ENCODE measurements around the gene XYLT2. TPM values are rescaled to one million over a fixed set of nuclear protein-coding genes. Genes with fewer than 3 reads are reported as not detected.

The XYLT2 gene
- total RNA-seq, 2 experiments from 2014 or later: 22.5 to 25.5 TPM

DNA sequence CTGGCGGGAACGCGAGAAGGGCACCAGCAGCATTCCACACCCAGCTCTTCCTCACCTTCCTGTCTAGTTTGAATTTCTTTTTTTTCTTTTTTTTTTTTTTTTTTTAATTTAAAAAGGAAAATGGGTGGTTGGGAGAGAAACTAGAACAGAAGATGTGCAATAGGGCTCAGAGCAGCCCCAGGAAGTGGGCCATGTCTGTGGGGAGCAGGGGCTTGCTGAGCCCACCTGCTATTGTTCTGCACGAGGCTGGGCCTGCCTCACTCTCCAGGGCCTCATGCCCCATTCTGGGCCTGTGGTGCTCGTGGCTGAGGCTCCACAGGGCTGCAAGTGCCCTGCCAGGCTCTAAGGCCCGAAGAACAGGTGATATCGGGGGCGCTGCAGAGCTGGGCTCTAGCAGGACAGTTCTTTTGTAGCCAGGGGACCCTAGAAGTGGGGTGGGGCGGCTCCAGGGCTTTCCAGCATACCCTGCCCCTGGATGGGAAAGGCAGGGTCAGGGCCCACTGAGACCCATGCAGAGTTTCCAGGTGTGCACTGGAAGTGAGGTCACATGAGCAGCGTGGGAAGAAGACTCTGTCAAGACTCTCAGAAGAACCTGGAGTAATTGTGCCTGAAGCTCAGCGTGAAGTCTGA lies 14.7 kb downstream of the XYLT2 start:
- DNase-seq (ENCODE audit: low spot score): no peak
- Histone ChIP-seq H3K4me2 (ENCODE audit: low read length) (no peak overlapping the region), H2AFZ (ENCODE audit: low read length) (no peak overlapping the region), H3K4me1 (ENCODE audit: insufficient read depth, low read length, poor library complexity, severe bottlenecking) (peaks cover 4% of the 10 kb centered on the region), H3K9me2 (ENCODE audit: insufficient read depth, low read length) (no peaks in the 10 kb centered on the region), H3K4me3 (ENCODE audit: low read depth, low read length, poor library complexity, severe bottlenecking) (no peak overlapping the region), H3K79me2 (ENCODE audit: insufficient read depth, low read depth, low read length) (no peaks in the 10 kb centered on the region), H3K36me3 (ENCODE audit: insufficient read depth, low read length) (peaks cover 49% of the 10 kb centered on the region), H3K27ac (ENCODE audit: low read depth, low read length, poor library complexity, severe bottlenecking) (no peak overlapping the region), H4K20me1 (ENCODE audit: insufficient read depth, low read length) (no peaks in the 10 kb centered on the region), H3K9me3 (ENCODE audit: low read length) (no peaks in the 10 kb centered on the region)
- CTCF ChIA-PET (ENCODE audit: unreplicated experiment): interaction anchor here (0.6 to 2.1 kb wide), 2 partner anchors 30 to 65 kb away, joined by 9 to 13 read pairs; no protein-coding TSS in a partner anchor
- intact Hi-C loops (cut with micrococcal nuclease; ENCODE audit: unreplicated experiment): no loop called here
- BruUV-seq (replicated peaks): TSS peak; percentile 75
- no peak for TF ChIP-seq EZH2phosphoT487 (IDR thresholded peaks at IDR 0.05; ENCODE audit: borderline replicate concordance, low read depth, low read length)
- no peak for TF ChIP-seq CTCF (conservative IDR thresholded peaks at IDR 0.05; ENCODE audit: low read length)
- POLR2A ChIA-PET: interaction anchor here (1.1 to 3.2 kb wide), 3 partner anchors 8 to 14 kb away, joined by 4 to 17 read pairs (median 4); partner anchors contain the start of genes EME1 and MRPL27

GRCh38 chr17:50361561-50362480 lies 15.9 kb downstream of the XYLT2 start:
- DNase-seq (ENCODE audit: low spot score): peak; percentile 77
- intact Hi-C loops (cut with micrococcal nuclease; ENCODE audit: unreplicated experiment): loop anchor here (1.0 kb wide), 2 partner anchors 65 to 117 kb away; no protein-coding TSS in a partner anchor
- H3K79me2 ChIP-seq (ENCODE audit: insufficient read depth, low read depth, low read length): no peaks in the 10 kb centered on the region
- peak overlapping the region; percentile 17 for H3K27ac ChIP-seq (ENCODE audit: low read depth, low read length, poor library complexity, severe bottlenecking)
- H3K9me2 ChIP-seq (ENCODE audit: insufficient read depth, low read length): no peaks in the 10 kb centered on the region
- H3K9me3 ChIP-seq (ENCODE audit: low read length): no peaks in the 10 kb centered on the region
- H4K20me1 ChIP-seq (ENCODE audit: insufficient read depth, low read length): no peaks in the 10 kb centered on the region
- peaks cover 48% of the 10 kb centered on the region for H3K36me3 ChIP-seq (ENCODE audit: insufficient read depth, low read length)
- no peak overlapping the region for H2AFZ ChIP-seq (ENCODE audit: low read length)
- peaks cover 4% of the 10 kb centered on the region for H3K4me1 ChIP-seq (ENCODE audit: insufficient read depth, low read length, poor library complexity, severe bottlenecking)
- no peak overlapping the region for H3K4me2 ChIP-seq (ENCODE audit: low read length)
- CTCF ChIA-PET (ENCODE audit: unreplicated experiment): interaction anchor here (0.6 to 2.1 kb wide), 4 partner anchors 29 to 96 kb away, joined by 3 to 13 read pairs (median 6); no protein-coding TSS in a partner anchor
- no TSS peak for BruUV-seq (replicated peaks)
- POLR2A ChIA-PET: interaction anchor here (0.7 to 3.2 kb wide), 5 partner anchors 10 to 446 kb away, joined by 4 to 17 read pairs (median 6); partner anchors contain the start of genes EME1, LRRC59 and MRPL27
- TF ChIP-seq CTCF (conservative IDR thresholded peaks at IDR 0.05; ENCODE audit: low read length) (peak; percentile 87), EZH2phosphoT487 (IDR thresholded peaks at IDR 0.05; ENCODE audit: borderline replicate concordance, low read depth, low read length) (no peak)
- no peak overlapping the region for H3K4me3 ChIP-seq (ENCODE audit: low read depth, low read length, poor library complexity, severe bottlenecking)

Data from OCI-LY7 (cell line).